ENCODE results near the gene B3GALNT2.
A peak's percentile ranks its signal among the peaks of the same experiment; 100 is the strongest.
"Not testable (repeated sequence)": the region's sequence is repeated elsewhere in the genome, so short reads cannot be mapped to it uniquely, and the experiment has no call there.

Gene B3GALNT2

GRCh38 chr1:235504122-235504493, at the start of gene B3GALNT2:
B3GALNT2 (minus strand) TSS chr1:235504452; CDS start chr1:235504252, 200 bp downstream.
- DNase-seq (ENCODE audit: low read depth): no peak

GRCh38 chr1:235553112-235553551, 48.9 kb upstream of the B3GALNT2 start:
- DNase-seq (ENCODE audit: low read depth): no peak

GRCh38 chr1:235552146-235552716, 48.0 kb upstream of the B3GALNT2 start:
- DNase-seq (ENCODE audit: low read depth): no peak

- DNase-seq (ENCODE audit: low read depth): no peak
These were observed 45.3 kb upstream of the B3GALNT2 start for GRCh38 chr1:235549351-235550139.

- not testable (repeated sequence) for DNase-seq (ENCODE audit: low read depth)
These were observed 42.3 kb upstream of the B3GALNT2 start for GRCh38 chr1:235546369-235547155.

- DNase-seq (ENCODE audit: low read depth): no peak
These were observed 41.2 kb upstream of the B3GALNT2 start for GRCh38 chr1:235545292-235545930.

GRCh38 chr1:235542845-235543244, 38.6 kb upstream of the B3GALNT2 start:
- DNase-seq (ENCODE audit: low read depth): not testable (repeated sequence)

GRCh38 chr1:235533476-235534168, 29.4 kb upstream of the B3GALNT2 start:
- no peak for DNase-seq (ENCODE audit: low read depth)

- peak; percentile 75 for DNase-seq (ENCODE audit: low read depth)
These were observed 28.1 kb upstream of the B3GALNT2 start for GRCh38 chr1:235532360-235532759.

GRCh38 chr1:235527196-235527814, 23.1 kb upstream of the B3GALNT2 start:
- DNase-seq (ENCODE audit: low read depth): no peak

- no peak for DNase-seq (ENCODE audit: low read depth)
These were observed 21.1 kb upstream of the B3GALNT2 start for GRCh38 chr1:235525314-235525713.

- DNase-seq (ENCODE audit: low read depth): no peak
These were observed 12.7 kb upstream of the B3GALNT2 start for GRCh38 chr1:235516862-235517446.

- DNase-seq (ENCODE audit: low read depth): no peak
These were observed 11.7 kb upstream of the B3GALNT2 start for GRCh38 chr1:235515844-235516512.

- peak; percentile 62 for DNase-seq (ENCODE audit: low read depth)
These were observed 9.5 kb upstream of the B3GALNT2 start for GRCh38 chr1:235513495-235514366.

- no peak for DNase-seq (ENCODE audit: low read depth)
These were observed 7.4 kb upstream of the B3GALNT2 start for GRCh38 chr1:235511470-235512240.

- no peak for DNase-seq (ENCODE audit: low read depth)
These were observed 6.6 kb upstream of the B3GALNT2 start for GRCh38 chr1:235510823-235511222.

- DNase-seq (ENCODE audit: low read depth): no peak
These were observed 3.4 kb upstream of the B3GALNT2 start for GRCh38 chr1:235507623-235508022.

- peak; percentile 93 for DNase-seq (ENCODE audit: low read depth)
These were observed 406 bp upstream of the B3GALNT2 start for GRCh38 chr1:235504494-235505222.

All from HS-27A (cell line).